Activated CD4-positive, alpha-beta memory T cell treated with anti-CD3 and anti-CD28 coated beads for 36 hours (primary cell): Measurements from ENCODE around the gene TXK. TPM values are rescaled to one million over a fixed set of nuclear protein-coding genes. Genes with fewer than 3 reads are reported as not detected.

Experiments used
- CTCF ChIA-PET: fragments of 350-600 bp; sonication (Branson Sonifier 250); formaldehyde crosslinking; loops from one replicate; lab custom pipeline; 2021; ENCODE audit warnings: antibody characterized with exemption, inconsistent platforms; lab: Charles Lee
- POLR2A ChIA-PET: fragments of 350-600 bp; sonication (Branson Sonifier 250); formaldehyde crosslinking; loops from one replicate; lab custom pipeline; 2021; ENCODE audit warnings: antibody characterized with exemption; lab: Charles Lee
- DNase-seq: peaks from one replicate; pipeline ENCODE4 v3.0.0-alpha.2; 2020
- H3K27ac Mint-ChIP-seq: one replicate; pipeline ENCODE4 v1.8.0; 2021; ENCODE audit warnings: mixed read lengths
- H3K27me3 Mint-ChIP-seq: one replicate; pipeline ENCODE4 v1.8.0; 2021; ENCODE audit warnings: mixed read lengths
- H3K36me3 Mint-ChIP-seq: one replicate; pipeline ENCODE4 v1.8.0; 2021; ENCODE audit warnings: mixed read lengths
- H3K4me1 Mint-ChIP-seq: one replicate; pipeline ENCODE4 v1.8.0; 2021; ENCODE audit warnings: low read depth, mixed read lengths
- H3K4me3 Mint-ChIP-seq: one replicate; pipeline ENCODE4 v1.8.0; 2021; ENCODE audit warnings: mild to moderate bottlenecking, mixed read lengths
- H3K9me3 Mint-ChIP-seq: one replicate; pipeline ENCODE4 v1.8.0; 2021; ENCODE audit warnings: mixed read lengths
- intact Hi-C: fragments of 100-400 bp; cut with micrococcal nuclease; formaldehyde crosslinking; loops from one replicate; pipeline ENCODE4 v1.15.1; 2023
- total RNA-seq, 2 experiments: library from RNA; stranded (reverse); gene quantifications; one replicate each; pipeline ENCODE4 v1.2.3, GENCODE V29; 2021

TXK gene
- total RNA-seq, 2 experiments from 2014 or later, result 16.5 to 18.4 TPM

DNA sequence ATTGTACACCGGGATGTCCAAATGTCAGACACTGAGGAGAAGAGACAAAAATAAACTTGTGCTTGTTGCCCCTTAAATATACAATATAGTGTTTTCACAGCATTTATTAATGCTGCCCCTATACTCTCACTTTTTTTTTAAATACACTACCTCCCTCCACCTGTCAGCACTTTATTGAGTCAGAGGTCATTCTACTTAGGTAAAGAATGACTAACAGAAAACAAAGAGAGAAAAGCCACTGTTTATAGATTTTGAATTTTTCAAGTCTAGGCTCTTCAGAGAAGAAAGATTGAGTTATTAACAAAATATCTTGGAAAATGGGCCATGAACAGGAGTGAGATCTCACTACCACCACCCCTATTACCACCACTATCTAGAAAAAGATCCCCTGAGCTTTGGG lies 59.4 kb downstream of the TXK start:
- intact Hi-C loops, result no loop called here
- Mint-ChIP-seq H3K27ac (no peak overlapping the region), H3K36me3 (peaks cover 23% of the 10 kb centered on the region), H3K9me3 (no peaks in the 10 kb centered on the region), H3K4me1 (peaks cover 7% of the 10 kb centered on the region), H3K27me3 (no peaks in the 10 kb centered on the region), H3K4me3 (no peak overlapping the region)
- ChIA-PET CTCF (interaction anchor here (2.5 kb wide), 1 partner anchor 12 kb away, joined by 8 read pairs; no protein-coding TSS in a partner anchor), POLR2A (no interaction called here)
- no peak for DNase-seq

DNA sequence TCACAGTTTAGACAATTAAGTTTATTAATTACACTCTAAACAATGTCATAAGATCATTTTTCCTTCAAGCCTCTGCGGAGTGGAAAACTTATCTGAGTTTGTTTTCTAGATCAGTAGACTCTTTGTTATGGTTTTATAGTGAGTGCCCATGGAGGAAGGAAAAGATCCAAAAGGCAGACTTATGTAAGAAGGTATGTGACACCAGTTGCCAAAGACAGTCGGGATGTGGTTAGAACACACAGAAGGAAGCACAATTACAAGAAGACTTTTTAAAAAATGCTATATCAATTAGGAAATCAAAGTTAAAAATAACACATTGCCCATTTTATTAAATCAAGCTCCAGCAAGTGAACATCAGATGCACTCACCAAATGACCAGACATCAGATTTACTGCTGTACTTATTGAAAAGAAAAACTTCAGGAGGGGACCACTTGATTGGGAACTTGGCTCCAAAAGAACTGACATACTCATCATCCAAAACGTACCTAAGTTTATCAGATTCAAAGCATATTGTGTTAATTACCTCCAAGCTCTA lies 60.4 kb downstream of the TXK start:
- Mint-ChIP-seq H3K27ac (no peak overlapping the region), H3K4me3 (no peak overlapping the region), H3K9me3 (no peaks in the 10 kb centered on the region), H3K27me3 (no peaks in the 10 kb centered on the region), H3K4me1 (no peaks in the 10 kb centered on the region), H3K36me3 (peaks cover 28% of the 10 kb centered on the region)
- ChIA-PET POLR2A (no interaction called here), CTCF (interaction anchor here (0.9 kb wide), 1 partner anchor 9 kb away, joined by 3 read pairs; no protein-coding TSS in a partner anchor)
- intact Hi-C loops, result no loop called here
- DNase-seq, result no peak

DNA sequence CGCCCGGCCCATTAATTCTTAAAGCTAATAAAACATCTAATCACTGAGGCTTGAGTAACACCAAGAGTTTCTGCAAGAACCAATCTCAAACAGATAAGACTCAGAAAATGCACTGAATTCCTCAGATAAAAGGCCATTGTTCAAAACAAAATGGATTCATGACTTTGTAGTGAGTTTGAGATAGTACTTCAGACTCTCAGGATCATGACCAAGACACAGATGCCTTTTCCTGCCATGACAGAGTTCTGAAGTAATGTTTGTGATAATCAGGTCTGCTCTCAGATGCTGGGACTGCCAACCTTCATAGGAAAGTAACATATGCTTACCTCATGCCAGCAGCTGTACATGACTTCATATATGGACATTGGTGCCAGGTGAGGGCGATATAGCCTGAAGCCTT lies 62.9 kb downstream of the TXK start:
- intact Hi-C loops, result no loop called here
- DNase-seq, result no peak
- Mint-ChIP-seq H3K4me1 (peaks cover 2% of the 10 kb centered on the region), H3K27ac (no peak overlapping the region), H3K4me3 (no peak overlapping the region), H3K9me3 (no peaks in the 10 kb centered on the region), H3K27me3 (no peaks in the 10 kb centered on the region), H3K36me3 (peaks cover 40% of the 10 kb centered on the region)
- ChIA-PET POLR2A (no interaction called here), CTCF (interaction anchor here (1.2 kb wide), 1 partner anchor 16 kb away, joined by 3 read pairs; no protein-coding TSS in a partner anchor)

- H3K4me3 Mint-ChIP-seq, result no peak overlapping the region
- no peak for DNase-seq
- ChIA-PET CTCF (no interaction called here), POLR2A (no interaction called here)
- no peak overlapping the region for H3K27ac Mint-ChIP-seq
- H3K4me1 Mint-ChIP-seq, result peaks cover 21% of the 10 kb centered on the region
- H3K27me3 Mint-ChIP-seq, result no peaks in the 10 kb centered on the region
- peaks cover 38% of the 10 kb centered on the region for H3K36me3 Mint-ChIP-seq
- no peaks in the 10 kb centered on the region for H3K9me3 Mint-ChIP-seq
- intact Hi-C loops, result loop anchor here (5.0 kb wide), 1 partner anchor 33 kb away; no protein-coding TSS in a partner anchor
Measured at GRCh38 chr4:48069026-48069425, 65.0 kb downstream of the TXK start.

GRCh38 chr4:48068182-48068581 lies 65.9 kb downstream of the TXK start:
- no peaks in the 10 kb centered on the region for H3K27me3 Mint-ChIP-seq
- no peak overlapping the region for H3K27ac Mint-ChIP-seq
- CTCF ChIA-PET, result interaction anchor here (1.0 kb wide), 1 partner anchor 34 kb away, joined by 4 read pairs; no protein-coding TSS in a partner anchor

DNA sequence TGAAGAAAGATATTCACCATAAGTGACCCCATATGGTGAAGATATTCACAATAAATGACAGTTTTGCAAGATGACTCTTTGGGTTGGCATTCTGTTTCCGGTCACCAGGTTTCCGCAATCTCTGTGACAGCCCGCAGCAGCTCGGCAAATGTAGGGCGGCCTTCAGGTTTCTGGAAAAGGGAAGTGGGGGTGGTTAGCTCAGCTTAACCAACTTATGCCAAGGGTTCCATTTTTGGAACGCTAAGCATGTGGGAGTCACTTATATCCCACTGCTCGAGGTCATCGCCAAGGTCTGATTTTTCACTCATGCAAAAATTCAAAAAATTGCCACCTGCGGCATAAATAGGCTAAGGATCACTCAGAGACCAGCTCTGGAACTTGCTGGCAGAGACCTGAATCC lies 66.5 kb downstream of the TXK start:
- Mint-ChIP-seq H3K4me3 (no peak overlapping the region), H3K36me3 (peaks cover 33% of the 10 kb centered on the region), H3K27me3 (no peaks in the 10 kb centered on the region), H3K9me3 (peaks cover 3% of the 10 kb centered on the region), H3K27ac (no peak overlapping the region), H3K4me1 (peaks cover 21% of the 10 kb centered on the region)
- intact Hi-C loops, result loop anchor here (5.0 kb wide), 1 partner anchor 35 kb away; no protein-coding TSS in a partner anchor
- CTCF ChIA-PET, result interaction anchor here (1.0 kb wide), 1 partner anchor 33 kb away, joined by 4 read pairs; no protein-coding TSS in a partner anchor
- no peak for DNase-seq
- POLR2A ChIA-PET, result no interaction called here

More at GRCh38 chr4:48068182-48068581, 65.9 kb downstream of the TXK start:
- intact Hi-C loops, result loop anchor here (5.0 kb wide), 1 partner anchor 34 kb away; no protein-coding TSS in a partner anchor
- Mint-ChIP-seq H3K9me3 (no peaks in the 10 kb centered on the region), H3K36me3 (peaks cover 33% of the 10 kb centered on the region), H3K4me1 (peaks cover 21% of the 10 kb centered on the region), H3K4me3 (no peak overlapping the region)
- DNase-seq, result no peak
- POLR2A ChIA-PET, result no interaction called here

DNA sequence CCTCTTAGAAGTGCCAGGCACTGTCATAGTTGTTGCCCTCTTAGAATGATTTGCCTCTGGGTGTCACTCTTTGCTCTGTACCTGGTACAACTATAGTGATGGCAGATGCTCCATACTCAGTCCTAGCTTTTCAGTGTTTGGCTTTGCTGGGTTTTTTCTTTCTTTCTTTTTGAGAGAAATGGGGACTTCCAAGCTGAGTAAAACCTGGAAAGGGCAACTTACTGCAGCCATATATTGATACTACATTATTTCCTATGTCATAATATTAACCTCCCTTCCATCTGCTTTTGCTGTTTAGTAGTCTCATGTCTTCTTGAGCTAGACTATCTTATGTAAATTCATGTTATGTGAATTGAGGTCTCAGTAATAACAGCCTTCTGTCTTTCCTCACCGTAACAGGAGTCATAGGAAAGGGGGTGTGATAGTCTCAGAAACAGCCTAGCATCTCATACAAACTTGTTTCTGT lies 68.4 kb downstream of the TXK start:
- DNase-seq, result peak; percentile 20
- intact Hi-C loops, result loop anchor here (1.0 to 5.0 kb wide), 3 partner anchors 18 to 37 kb away; no protein-coding TSS in a partner anchor
- no peak overlapping the region for H3K4me3 Mint-ChIP-seq
- peaks cover 21% of the 10 kb centered on the region for H3K9me3 Mint-ChIP-seq
- no peaks in the 10 kb centered on the region for H3K27me3 Mint-ChIP-seq
- ChIA-PET POLR2A (interaction anchor here (1.1 to 2.2 kb wide), 4 partner anchors 18 to 32 kb away, joined by 3 to 9 read pairs (median 4); no protein-coding TSS in a partner anchor), CTCF (interaction anchor here (0.6 to 2.7 kb wide), 16 partner anchors 8 to 74 kb away, joined by 3 to 16 read pairs (median 4); no protein-coding TSS in a partner anchor)
- H3K27ac Mint-ChIP-seq, result no peak overlapping the region
- peaks cover 21% of the 10 kb centered on the region for H3K4me1 Mint-ChIP-seq
- H3K36me3 Mint-ChIP-seq, result peaks cover 36% of the 10 kb centered on the region

GRCh38 chr4:48064349-48064748 lies 69.7 kb downstream of the TXK start:
- POLR2A ChIA-PET, result interaction anchor here (2.2 kb wide), 1 partner anchor 17 kb away, joined by 6 read pairs; no protein-coding TSS in a partner anchor
- H3K36me3 Mint-ChIP-seq, result peaks cover 34% of the 10 kb centered on the region
- CTCF ChIA-PET, result interaction anchor here (0.7 to 2.7 kb wide), 4 partner anchors 9 to 31 kb away, joined by 3 to 16 read pairs (median 6); no protein-coding TSS in a partner anchor
- intact Hi-C loops, result no loop called here
- DNase-seq, result no peak
- H3K4me1 Mint-ChIP-seq, result peaks cover 21% of the 10 kb centered on the region
- H3K9me3 Mint-ChIP-seq, result peaks cover 25% of the 10 kb centered on the region
- no peak overlapping the region for H3K4me3 Mint-ChIP-seq
- H3K27ac Mint-ChIP-seq, result no peak overlapping the region
- no peaks in the 10 kb centered on the region for H3K27me3 Mint-ChIP-seq

DNA sequence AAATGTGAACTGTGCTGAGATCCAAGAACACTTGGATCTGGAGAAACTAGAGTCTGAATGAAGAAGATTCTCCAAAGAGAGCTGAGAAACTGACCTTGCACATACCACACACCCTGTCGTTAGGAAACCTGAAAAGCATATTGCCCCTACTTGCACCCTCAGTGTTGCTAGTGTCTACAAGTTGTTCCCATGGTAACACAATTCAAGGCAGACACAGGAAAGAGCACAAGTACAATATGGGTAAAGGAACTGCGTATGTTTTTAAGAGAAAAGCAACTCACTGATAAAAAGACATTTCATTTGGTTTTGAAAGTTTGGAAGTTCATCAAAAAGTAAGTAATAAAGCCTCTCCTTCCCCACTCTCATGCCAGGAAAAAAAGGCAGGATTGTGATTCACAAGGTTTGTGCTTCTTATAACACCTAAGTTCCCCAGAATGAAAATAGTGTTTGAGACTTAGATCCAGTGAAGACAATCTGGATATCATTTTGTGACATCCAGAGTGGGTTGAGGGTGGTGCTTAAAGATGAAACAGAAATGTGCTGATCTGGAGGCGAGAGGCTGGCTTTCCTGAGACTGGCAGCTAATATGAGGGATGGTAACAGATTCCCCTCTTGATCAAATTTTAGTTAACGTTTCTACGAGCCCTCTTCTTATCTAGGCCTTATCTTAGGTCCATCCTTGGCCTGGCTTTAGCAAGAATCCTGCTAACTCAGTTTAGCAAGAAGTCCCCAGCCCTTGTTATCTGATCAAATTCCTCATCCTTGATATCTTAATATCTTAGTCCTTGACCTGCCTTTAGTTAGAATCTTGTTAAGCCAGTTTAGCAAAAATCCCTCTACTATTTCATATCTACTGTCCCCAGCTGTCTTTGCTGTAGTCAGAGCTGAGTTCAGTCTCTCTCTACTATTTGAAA lies 75.2 kb downstream of the TXK start:
- peaks cover 16% of the 10 kb centered on the region for H3K36me3 Mint-ChIP-seq
- peaks cover 25% of the 10 kb centered on the region for H3K9me3 Mint-ChIP-seq
- DNase-seq, result no peak
- H3K27ac Mint-ChIP-seq, result no peak overlapping the region
- H3K4me3 Mint-ChIP-seq, result no peak overlapping the region
- POLR2A ChIA-PET, result no interaction called here
- CTCF ChIA-PET, result no interaction called here
- H3K27me3 Mint-ChIP-seq, result no peaks in the 10 kb centered on the region
- intact Hi-C loops, result no loop called here
- peaks cover 8% of the 10 kb centered on the region for H3K4me1 Mint-ChIP-seq

- CTCF ChIA-PET, result interaction anchor here (0.6 to 10.1 kb wide), 4 partner anchors 15 to 48 kb away, joined by 3 to 87 read pairs (median 9); no protein-coding TSS in a partner anchor
- Mint-ChIP-seq H3K36me3 (no peaks in the 10 kb centered on the region), H3K9me3 (no peaks in the 10 kb centered on the region), H3K27ac (no peak overlapping the region), H3K4me1 (peaks cover 21% of the 10 kb centered on the region), H3K4me3 (no peak overlapping the region), H3K27me3 (peaks cover 14% of the 10 kb centered on the region)
- POLR2A ChIA-PET, result no interaction called here
- no peak for DNase-seq
- intact Hi-C loops, result no loop called here
Measured at GRCh38 chr4:48051078-48051477, 83.0 kb downstream of the TXK start.

GRCh38 chr4:48049483-48049882 lies 84.6 kb downstream of the TXK start:
- Mint-ChIP-seq H3K4me3 (no peak overlapping the region), H3K9me3 (no peaks in the 10 kb centered on the region), H3K27me3 (peaks cover 22% of the 10 kb centered on the region), H3K36me3 (no peaks in the 10 kb centered on the region), H3K27ac (no peak overlapping the region), H3K4me1 (peaks cover 34% of the 10 kb centered on the region)
- intact Hi-C loops, result no loop called here
- CTCF ChIA-PET, result interaction anchor here (0.5 to 10.1 kb wide), 7 partner anchors 9 to 90 kb away, joined by 3 to 87 read pairs (median 3); no protein-coding TSS in a partner anchor
- no peak for DNase-seq
- POLR2A ChIA-PET, result no interaction called here
